ENCODE measurements around the gene ZNF423. TPM values are rescaled to one million over a fixed set of nuclear protein-coding genes. Genes with fewer than 3 reads are reported as not detected.

Gene ZNF423
- total RNA-seq, 1 experiment from 2014 or later, result 11.1 TPM

GRCh38 chr16:49465661-49466528 lies 390.0 kb downstream of the ZNF423 start:
- CTCF ChIA-PET, result no interaction called here

GRCh38 chr16:49464877-49465504 lies 390.9 kb downstream of the ZNF423 start:
- no peaks in the 10 kb centered on the region for H3K4me1 ChIP-seq (ENCODE audit: insufficient read depth, low read length, poor library complexity, severe bottlenecking)
- no peak for TF ChIP-seq EZH2 (IDR thresholded peaks at IDR 0.05; ENCODE audit: borderline replicate concordance, low read depth, low read length, poor library complexity, severe bottlenecking)
- TF ChIP-seq CTCF (conservative IDR thresholded peaks at IDR 0.05; ENCODE audit: low read depth, low read length), result peak; percentile 65
- H3K9me3 ChIP-seq (ENCODE audit: low read depth, low read length, poor library complexity, severe bottlenecking), result no peaks in the 10 kb centered on the region
- no peak for DNase-seq (ENCODE audit: low spot score)
- no peaks in the 10 kb centered on the region for H3K36me3 ChIP-seq (ENCODE audit: insufficient read depth, low read length, poor library complexity, severe bottlenecking)
- CTCF ChIA-PET, result interaction anchor here (0.6 kb wide), 1 partner anchor 57 kb away, joined by 3 read pairs; no protein-coding TSS in a partner anchor
- BruUV-seq (replicated peaks), result no TSS peak
- POLR2A ChIA-PET (ENCODE audit: low non-redundant PET), result no interaction called here
- H3K27ac ChIP-seq (ENCODE audit: low read depth, low read length, poor library complexity, severe bottlenecking), result no peak overlapping the region
- no peak overlapping the region for H3K4me3 ChIP-seq (ENCODE audit: low read depth, low read length, poor library complexity, severe bottlenecking)
- no peaks in the 10 kb centered on the region for H3K27me3 ChIP-seq (replicated peaks; ENCODE audit: insufficient read depth, low read depth, low read length, poor library complexity)
- intact Hi-C loops (cut with micrococcal nuclease; ENCODE audit: unreplicated experiment), result no loop called here

More at GRCh38 chr16:49465661-49466528, 390.0 kb downstream of the ZNF423 start:
- Histone ChIP-seq H3K36me3 (ENCODE audit: insufficient read depth, low read length, poor library complexity, severe bottlenecking) (no peaks in the 10 kb centered on the region), H3K4me3 (ENCODE audit: low read depth, low read length, poor library complexity, severe bottlenecking) (no peak overlapping the region), H3K4me1 (ENCODE audit: insufficient read depth, low read length, poor library complexity, severe bottlenecking) (no peaks in the 10 kb centered on the region), H3K27ac (ENCODE audit: low read depth, low read length, poor library complexity, severe bottlenecking) (no peak overlapping the region), H3K9me3 (ENCODE audit: low read depth, low read length, poor library complexity, severe bottlenecking) (no peaks in the 10 kb centered on the region), H3K27me3 (replicated peaks; ENCODE audit: insufficient read depth, low read depth, low read length, poor library complexity) (no peaks in the 10 kb centered on the region)
- TF ChIP-seq EZH2 (IDR thresholded peaks at IDR 0.05; ENCODE audit: borderline replicate concordance, low read depth, low read length, poor library complexity, severe bottlenecking), result no peak
- no peak for TF ChIP-seq CTCF (conservative IDR thresholded peaks at IDR 0.05; ENCODE audit: low read depth, low read length)
- no peak for DNase-seq (ENCODE audit: low spot score)
- intact Hi-C loops (cut with micrococcal nuclease; ENCODE audit: unreplicated experiment), result no loop called here
- BruUV-seq (replicated peaks), result no TSS peak
- POLR2A ChIA-PET (ENCODE audit: low non-redundant PET), result no interaction called here

- POLR2A ChIA-PET (ENCODE audit: low non-redundant PET), result no interaction called here
- no TSS peak for BruUV-seq (replicated peaks)
- DNase-seq (ENCODE audit: low spot score), result no peak
- H3K27me3 ChIP-seq (replicated peaks; ENCODE audit: insufficient read depth, low read depth, low read length, poor library complexity), result no peaks in the 10 kb centered on the region
- no peak for TF ChIP-seq EZH2 (IDR thresholded peaks at IDR 0.05; ENCODE audit: borderline replicate concordance, low read depth, low read length, poor library complexity, severe bottlenecking)
- TF ChIP-seq CTCF (conservative IDR thresholded peaks at IDR 0.05; ENCODE audit: low read depth, low read length), result no peak
- no peaks in the 10 kb centered on the region for H3K4me1 ChIP-seq (ENCODE audit: insufficient read depth, low read length, poor library complexity, severe bottlenecking)
- intact Hi-C loops (cut with micrococcal nuclease; ENCODE audit: unreplicated experiment), result no loop called here
- H3K4me3 ChIP-seq (ENCODE audit: low read depth, low read length, poor library complexity, severe bottlenecking), result no peak overlapping the region
- H3K9me3 ChIP-seq (ENCODE audit: low read depth, low read length, poor library complexity, severe bottlenecking), result no peaks in the 10 kb centered on the region
- CTCF ChIA-PET, result interaction anchor here (0.7 kb wide), 1 partner anchor 413 kb away, joined by 4 read pairs; no protein-coding TSS in a partner anchor
- H3K27ac ChIP-seq (ENCODE audit: low read depth, low read length, poor library complexity, severe bottlenecking), result no peak overlapping the region
- H3K36me3 ChIP-seq (ENCODE audit: insufficient read depth, low read length, poor library complexity, severe bottlenecking), result no peaks in the 10 kb centered on the region
Observed at GRCh38 chr16:49464093-49464492, 391.8 kb downstream of the ZNF423 start.
